ENCODE measurements around the gene KDM1A.

GRCh38 chr1:23129846-23130245 lies 110.6 kb downstream of the KDM1A start:
- no peak for TF ChIP-seq POLR2A (IDR thresholded peaks at IDR 0.05)
- TF ChIP-seq CTCF (IDR thresholded peaks at IDR 0.05) = no peak
